Measurements from ENCODE around the gene FAM25G.
"Not testable (repeated sequence)": the region's sequence is repeated elsewhere in the genome, so short reads cannot be mapped to it uniquely, and the experiment has no call there.

Gene FAM25G

DNA sequence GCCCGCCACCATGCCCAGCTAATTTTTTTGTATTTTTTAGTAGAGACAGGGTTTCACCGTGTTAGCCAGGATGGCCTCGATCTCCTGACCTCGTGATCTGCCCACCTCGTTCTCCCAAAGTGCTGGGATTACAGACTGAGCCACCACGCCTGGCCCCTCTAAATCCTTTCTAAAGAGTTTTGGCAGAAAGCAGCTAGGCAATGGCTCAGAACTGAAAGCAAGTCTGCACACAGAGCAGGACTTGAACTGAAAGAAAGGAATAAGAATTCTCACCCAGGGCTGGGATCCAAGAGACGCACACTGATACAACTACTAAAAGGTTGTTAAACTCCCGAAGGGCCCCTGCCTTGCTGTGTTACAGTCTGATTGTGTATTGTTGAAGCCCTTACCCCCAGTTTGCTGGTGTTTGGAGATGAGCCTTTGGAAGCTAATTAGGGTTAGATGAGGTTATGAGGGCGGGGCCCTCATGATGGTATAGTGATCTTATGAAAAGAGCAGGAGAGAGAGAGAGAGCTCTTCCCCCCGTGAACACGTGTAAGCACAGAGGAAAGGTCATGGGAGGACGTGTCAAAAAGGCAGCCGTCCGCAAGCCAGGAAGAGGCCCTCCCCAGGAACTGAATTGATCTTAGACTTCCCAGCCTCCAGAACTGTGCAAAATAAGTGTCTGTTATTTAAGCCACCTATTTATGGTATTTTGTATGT, 26.1 kb downstream of the FAM25G start:
- not testable (repeated sequence) for DNase-seq (ENCODE audit: low read depth in 1 of 2, low spot score in 1 of 2)

DNA sequence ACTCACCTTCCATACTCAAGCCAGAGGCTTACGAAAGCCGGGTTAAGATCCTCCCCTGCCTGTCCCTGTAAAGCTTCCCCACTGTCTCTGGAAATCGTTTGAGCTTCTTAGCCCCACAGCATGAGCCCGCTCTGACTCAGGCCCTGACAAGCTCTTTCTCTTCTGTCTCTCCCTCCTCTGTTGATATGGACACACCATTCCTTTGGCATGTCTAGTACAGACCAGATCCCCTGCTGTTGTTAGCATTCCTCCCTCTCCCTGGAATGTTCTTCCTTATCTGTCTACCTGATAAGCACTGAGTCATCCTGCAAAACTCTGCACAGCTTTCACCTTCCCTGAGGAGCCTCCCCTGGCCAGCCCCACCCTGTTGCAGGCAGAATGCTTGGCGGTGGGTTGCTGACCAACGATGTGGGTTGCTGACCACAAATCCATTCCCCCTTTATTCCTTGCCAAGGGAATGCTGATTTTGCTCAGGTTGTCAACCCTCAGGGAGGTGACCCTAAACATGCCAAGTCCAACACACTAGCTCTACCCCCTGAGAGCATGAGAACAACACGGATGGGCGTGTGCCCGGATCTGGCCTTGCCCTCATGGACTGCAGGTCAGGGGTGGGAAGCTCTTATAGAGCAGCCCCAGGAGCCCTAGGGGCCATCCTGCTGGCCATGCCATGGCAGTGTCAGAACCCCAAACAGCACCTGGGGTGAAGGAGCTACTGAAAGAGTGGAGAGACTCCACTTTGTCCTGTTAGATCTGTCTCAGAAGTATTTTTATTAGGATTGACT, 28.7 kb downstream of the FAM25G start:
- not testable (repeated sequence) for DNase-seq (ENCODE audit: low read depth in 1 of 2, low spot score in 1 of 2)

DNA sequence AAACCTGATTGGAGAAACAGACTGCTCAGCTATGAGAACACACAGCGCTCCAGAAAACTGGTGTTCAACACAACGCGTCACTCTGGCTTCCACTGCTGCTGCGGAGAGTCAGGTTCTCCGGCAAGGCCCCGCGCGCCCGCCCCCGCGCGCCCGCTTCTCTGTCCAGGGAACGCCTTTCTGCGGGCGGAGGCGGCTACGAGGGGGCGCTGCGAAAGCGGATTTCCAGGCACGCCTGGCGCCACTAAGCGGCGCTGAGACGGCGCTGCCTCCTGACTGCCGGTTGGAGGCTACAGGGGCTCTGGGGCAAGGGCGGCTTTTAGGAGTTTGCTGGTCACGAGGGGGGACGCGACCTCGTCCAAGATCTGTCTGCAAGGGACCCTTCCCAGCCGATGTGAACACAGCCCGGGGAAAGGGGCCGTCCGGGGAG, 30.2 kb downstream of the FAM25G start:
- not testable (repeated sequence) for DNase-seq (ENCODE audit: low read depth in 1 of 2, low spot score in 1 of 2)

DNA sequence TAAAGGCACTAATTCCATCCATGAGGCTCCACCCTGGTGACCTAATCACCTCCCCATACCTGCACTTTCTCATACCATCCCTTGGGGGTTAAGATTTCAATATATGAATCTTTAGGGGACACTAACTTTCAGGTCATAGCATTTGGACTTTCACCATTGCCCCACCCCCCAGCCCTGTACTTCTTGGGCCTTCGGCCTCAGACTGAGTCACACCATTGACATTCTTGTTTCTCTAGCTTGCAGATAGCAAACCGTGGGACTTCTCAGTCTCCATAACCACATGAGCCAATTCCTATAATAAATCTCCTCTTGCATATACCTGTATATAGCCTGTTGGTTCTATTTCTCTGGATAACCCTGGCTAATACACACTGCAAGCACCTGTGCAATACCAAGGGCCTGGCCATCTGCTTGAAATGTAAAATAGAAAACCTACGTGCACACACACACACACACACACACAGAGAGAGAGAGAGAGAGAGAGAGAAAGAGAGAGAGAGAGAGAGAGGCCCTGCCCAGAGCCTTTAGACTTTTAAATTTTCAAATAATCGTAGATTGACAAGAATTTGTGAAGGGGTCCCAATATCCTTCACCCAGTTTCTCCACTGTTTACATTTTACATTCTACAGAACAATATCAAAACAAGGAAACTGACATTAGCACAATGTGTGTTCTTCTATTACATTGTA, 32.9 kb downstream of the FAM25G start:
- no peak for DNase-seq (ENCODE audit: low read depth in 1 of 2, low spot score in 1 of 2)

DNA sequence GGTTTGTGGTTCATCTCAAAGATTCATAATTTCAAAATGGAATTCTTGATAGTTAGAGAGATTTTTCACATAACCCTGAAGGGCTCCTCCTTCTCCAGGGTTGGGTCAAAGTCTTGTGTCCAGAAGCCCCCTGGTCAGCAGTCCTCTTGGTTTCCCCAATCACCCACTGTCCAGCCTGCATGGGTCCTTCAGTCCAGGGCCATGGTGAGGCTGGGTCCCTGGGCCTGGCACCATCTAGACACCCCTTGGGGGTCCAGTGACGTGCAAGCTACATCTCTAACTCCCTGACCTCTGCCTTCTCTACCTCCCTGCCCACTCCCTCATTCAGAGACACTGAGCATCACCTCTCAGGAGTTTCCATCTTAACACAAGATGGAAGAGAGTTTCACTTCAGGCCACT, 33.7 kb downstream of the FAM25G start:
- DNase-seq (ENCODE audit: low read depth in 1 of 2, low spot score in 1 of 2), result no peak

DNA sequence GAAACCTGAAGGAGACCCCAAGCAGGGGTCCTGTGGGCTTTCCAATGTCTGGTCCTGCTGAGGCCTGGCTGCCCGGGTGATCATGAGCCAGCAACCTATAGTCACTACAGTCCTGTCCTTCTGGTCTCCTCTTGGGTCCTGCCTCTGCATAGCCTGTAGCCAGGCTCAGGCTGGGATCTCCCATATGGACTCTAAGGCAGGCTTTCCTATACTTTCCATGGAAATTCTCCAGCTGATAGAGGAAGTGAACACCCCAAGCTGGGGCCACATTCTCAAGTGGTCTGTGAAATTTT, 34.0 kb downstream of the FAM25G start:
- DNase-seq (ENCODE audit: low read depth in 1 of 2, low spot score in 1 of 2), result no peak

DNA sequence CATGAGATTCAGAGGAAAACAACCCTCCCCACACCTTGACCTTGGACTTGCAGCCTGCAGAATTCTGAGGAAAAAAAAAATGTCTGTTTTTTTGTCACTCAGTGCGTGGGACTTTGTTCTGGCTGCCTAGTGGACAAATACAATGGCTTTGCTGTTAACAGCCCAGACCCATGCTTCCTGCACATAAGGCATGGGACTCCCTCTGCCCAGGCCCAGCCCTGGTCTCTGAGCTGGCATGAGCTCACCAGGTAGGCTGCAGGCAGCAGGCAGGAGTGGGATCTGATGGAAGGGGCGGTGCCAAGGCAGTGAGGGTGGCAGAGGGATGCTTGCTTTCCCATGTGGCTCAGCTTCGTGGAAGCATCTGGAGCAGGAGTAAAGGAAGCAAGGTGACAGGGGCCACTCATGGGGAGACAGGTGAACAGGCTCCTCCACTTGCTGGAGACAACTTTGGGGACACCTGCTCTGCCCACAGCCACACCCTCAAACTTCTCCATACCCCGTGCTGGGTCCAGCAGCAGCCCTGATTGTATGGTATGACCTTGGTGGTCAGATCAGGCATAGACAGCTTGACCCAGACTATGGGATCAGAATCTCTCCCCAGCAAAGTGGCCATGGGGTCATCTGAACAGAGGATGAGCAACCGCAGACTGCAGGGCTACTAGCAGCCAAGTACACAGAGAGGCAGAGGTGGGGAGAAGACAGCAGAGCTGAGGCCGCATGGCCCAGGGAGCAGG, 34.5 kb downstream of the FAM25G start:
- DNase-seq (ENCODE audit: low read depth in 1 of 2, low spot score in 1 of 2), result no peak

DNA sequence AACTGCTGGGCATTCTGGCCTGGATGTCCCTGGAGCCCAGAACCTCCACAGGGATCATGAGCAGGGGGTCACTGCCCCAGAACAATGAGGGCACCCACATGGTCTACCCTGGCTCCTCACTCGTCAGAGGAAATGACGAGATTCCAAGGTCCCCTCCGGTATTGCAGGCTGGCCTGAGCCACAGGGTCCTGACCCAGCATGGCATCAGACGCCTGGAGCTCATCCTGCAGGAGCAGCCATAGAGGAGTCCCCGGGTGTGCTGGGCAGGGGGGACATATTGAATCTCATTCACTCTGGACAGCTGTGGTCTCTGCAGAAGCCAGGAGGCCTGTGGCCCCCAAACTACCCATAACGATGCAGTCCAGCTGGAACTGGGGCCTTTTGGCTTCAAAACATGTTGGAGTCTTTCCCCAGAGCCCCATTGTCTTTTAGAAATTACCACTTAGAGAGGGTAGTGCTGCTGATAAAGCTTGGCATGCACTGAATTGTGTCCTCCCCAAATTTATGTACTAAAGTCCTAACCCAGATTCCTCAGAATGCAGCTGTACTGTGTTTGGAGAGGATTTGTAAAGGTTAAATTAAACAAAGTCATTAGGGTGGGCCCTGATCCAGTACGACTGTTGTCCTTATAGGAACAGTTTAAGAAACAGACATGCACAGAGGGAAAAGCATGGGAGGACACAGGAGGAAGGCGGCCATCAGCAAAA, 35.3 kb downstream of the FAM25G start:
- DNase-seq (ENCODE audit: low read depth in 1 of 2, low spot score in 1 of 2), result no peak

DNA sequence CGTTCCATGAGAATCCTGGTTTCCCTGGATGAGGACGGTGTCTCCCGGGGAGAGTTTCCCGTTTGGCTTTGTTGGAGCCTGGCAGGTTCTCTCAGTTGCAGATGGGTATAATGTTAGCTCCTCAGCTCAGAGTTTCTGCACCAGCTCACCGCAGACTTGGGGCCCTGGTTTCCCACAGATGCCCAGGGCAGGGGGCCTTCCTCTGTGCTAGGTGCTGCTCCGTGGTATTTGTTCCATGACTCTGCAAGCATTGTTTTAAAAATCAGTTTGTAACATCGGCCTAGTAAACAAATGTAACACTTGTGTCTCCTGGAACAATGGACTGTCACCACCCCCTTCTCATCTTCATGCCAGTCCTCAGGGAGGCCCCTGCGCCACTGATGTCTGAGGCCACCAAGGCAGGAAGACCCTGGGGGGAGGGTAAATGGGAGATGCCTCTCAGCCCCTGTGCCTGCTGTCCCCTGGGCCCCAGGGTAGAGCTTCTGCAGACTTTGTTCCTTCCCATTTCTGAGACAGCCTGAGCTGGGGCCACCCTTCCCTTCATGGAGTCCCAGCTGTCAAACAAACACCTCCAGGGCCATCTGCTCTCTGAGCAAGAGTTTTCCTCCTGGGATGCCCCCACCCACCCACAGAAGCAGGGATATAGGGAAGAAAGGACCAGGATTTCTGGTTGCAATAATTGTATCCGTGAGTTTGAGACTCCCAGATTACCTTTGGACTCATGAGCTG, 36.0 kb downstream of the FAM25G start:
- not testable (repeated sequence) for DNase-seq (ENCODE audit: low read depth in 1 of 2, low spot score in 1 of 2)

DNA sequence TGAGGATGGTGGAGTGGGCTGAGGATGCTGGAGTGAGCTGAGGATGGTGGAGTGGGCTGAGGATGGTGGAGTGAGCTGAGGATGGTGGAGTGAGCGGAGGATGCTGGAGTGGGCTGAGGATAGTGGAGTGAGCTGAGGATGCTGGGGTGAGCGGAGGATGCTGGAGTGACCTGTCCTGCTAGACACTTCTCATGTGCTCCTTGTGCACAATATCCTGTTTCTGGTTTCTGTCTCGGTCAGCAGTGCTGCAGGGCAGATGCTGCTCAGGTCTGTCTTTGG, 36.8 kb downstream of the FAM25G start:
- DNase-seq (ENCODE audit: low read depth in 1 of 2, low spot score in 1 of 2), result no peak

DNA sequence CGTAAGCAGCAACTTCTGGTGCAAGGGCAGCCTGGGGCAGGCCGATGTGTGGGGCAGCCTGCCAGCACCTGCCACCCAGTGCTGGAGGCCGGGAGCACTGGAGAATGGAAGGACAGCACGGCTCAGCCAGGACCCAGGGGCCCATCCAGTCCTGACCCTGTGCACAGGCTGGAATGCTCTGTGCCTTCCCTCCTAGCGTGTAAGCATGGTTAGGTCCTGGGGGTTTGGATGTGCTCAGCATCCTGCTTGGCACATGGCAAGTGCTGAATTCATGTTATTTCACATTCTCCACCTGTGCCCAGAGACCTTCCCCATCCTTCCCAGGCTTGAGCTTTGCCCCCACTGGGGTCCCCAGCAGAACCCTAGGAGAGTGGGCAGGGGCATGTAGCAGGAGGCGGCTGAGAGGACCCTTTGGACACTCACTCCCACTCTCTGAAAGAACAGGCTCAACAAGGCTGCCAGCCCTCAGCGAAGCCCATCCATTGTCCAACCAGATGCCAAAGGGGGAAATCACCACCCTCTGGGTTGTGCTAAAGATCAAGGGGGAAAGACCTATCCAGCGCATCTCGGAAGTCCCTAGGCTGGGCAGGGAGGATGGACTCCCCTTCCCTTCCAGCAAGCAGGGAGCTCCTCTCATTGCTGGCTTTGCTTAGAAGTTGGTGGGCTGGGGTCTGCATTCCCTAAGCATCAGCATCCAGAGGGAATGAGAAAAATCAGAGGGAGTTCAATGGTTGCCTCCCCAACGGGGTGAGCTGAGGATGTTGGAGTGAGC, 37.3 kb downstream of the FAM25G start:
- no peak for DNase-seq (ENCODE audit: low read depth in 1 of 2, low spot score in 1 of 2)

DNA sequence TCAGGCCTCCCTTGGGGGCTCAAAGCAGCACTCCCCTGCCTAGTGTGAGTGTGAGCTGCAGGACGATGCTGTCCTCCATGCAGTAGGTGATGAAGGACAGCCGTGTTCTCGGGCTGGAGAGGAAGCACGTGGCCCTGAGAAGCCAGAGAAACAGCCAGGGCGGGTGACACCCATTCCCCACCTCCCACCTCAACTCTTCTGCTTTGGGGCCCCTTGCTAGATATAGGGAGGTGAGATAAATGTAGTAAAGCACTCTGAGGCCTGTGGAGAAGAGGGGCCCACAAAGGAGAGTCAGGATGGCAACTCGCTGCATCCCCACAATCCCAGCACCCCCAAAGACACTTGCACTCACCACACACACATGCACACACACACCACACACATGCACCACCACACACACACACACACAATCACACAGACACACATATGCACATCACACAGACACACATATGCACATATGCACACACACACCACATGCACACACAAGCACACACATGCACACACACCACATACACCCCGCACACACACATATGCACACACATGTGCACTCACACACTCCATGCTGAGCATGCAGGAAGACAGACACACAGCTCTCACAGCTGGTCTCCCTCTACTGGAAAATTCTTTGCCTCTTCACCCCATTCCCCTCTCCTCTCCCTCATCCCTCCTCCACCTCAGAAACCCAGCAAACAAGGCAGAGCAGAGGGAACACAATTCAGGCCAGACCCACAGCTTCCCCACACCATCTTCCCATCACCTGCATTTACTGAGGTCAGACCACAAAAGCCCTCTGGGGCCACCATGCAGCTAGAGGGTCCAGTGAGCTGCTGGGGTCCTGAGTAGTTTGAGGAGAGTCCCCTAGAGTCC, 38.1 kb downstream of the FAM25G start:
- no peak for DNase-seq (ENCODE audit: low read depth in 1 of 2, low spot score in 1 of 2)

DNA sequence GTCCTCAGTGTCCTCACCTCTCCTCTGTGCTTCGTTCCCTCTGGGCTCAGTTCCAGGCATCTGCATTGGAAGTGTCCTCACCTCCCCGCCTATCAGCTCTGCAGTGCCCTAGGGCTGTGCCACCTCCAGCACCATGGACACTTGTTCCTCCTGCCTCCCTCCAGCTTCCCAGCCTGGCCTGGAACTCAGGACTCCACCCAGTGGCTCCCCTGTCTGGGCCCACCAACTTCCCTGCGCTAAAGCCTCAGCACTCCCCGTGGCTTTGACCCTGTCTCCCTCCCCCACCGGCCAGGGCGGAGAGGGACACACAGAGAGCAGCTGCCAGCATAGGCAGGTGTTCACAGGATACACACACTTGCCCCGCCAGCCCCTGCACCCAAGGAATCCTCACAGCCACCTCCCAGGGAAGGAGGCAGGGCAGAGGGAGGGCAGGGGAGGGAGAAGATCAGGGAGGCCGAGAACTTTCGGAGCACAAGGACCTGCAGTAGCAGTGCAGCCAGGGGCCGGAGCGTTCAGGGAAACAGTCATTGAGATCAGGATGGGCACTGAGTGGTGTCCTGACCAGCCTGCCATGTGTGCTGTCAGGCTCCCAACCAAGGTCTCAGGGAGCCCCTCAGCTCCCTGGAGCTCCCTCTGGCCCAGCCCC, 38.9 kb downstream of the FAM25G start:
- DNase-seq (ENCODE audit: low read depth in 1 of 2, low spot score in 1 of 2), result no peak

DNA sequence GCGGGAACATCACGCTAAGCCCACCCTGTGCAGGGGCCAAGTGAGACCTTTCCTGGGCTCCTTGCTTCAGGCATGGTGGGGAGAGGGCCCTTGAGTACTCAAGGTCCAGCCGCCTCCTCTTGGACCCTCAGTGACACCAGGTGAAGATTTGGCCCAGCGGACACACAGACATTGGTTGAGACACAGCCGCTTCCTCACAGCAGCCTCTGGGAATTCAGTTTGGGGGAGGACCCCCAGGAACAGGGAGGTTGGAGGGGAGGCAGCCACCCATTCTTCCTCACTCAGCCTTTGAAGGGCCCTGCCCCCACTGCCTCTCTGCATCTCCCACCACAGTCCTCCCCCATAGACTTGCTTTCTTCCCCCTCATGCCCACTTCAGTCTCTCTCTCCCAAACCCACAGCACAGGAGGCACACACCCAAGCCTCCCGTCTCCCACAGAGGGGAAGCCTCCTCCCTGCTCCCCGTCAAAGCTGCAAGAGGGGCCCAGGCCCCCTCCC, 39.5 kb downstream of the FAM25G start:
- DNase-seq (ENCODE audit: low read depth in 1 of 2, low spot score in 1 of 2), result no peak

DNA sequence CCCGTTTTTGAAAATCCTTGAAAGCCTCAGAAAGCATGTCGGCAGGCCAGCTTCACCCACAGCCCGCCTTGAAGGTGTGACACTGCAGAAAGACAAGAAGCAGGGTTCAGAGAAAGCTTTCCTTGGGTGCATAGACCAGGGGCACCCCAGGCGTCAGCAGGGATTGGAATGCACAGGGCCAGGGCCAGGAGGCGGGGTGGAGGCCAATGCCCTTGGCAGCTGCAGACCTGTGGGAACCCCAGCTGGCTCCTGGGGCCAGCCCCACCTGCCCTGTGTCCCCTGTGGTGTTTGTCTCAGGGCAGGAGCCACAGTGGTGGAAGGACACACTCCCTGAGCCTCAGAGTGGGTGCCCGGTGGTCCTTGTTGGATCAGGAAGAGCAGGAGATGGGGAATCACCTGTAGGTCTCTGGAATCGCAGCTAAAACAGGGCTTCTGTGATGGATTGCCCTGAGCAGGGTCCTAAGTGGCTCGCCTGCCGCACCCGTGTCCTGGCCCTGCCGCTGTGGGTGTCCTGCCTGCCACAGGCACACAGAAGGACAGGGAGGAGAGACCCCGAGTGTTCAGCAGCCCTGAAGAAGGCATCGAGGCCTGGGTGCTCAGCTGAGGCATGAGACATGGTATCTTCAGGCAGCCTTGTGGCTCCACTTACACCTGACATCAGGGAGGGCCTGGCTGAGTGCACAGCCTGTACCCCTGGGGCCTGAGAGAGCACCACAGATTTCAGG, 40.1 kb downstream of the FAM25G start:
- no peak for DNase-seq (ENCODE audit: low read depth in 1 of 2, low spot score in 1 of 2)

DNA sequence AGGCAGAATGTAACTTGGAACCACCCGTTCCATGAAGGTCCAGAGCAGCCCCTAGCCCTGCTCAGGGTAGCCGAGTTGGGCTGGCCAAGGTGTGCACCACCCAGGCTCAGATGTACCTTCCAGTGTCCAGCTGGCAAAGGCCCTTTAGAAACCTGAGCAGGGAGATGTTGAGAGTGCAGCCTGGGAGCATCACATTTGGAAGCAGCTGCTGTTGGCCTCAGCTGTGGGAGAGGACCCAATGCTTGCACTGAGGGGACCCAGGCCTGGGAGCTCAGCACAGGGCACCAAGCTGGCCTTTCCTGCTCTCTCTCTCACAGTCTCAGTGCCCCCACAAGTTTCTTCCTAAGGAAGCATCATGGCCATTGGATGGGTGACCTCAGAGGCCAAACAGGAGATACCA, 41.1 kb downstream of the FAM25G start:
- DNase-seq (ENCODE audit: low read depth in 1 of 2, low spot score in 1 of 2), result no peak

DNA sequence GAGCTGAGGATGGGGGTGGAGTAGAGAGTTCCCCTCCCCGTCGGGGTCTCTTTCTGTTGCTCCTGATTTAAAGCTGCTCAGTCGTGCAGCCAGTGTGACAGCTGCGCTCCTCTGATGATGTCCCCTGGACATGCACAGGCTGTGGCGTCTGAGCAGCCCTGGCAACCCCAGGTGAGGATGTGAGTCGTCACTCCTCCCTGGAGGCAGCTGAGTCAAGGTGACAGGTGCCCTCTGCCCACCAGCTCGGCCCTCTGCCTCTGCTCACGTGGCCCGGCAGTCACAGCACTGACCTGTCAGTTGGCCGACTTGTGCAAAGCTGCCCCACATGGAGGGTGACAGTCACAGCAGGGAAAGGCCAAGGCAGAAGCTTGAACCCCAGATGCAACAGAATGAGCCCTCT, 41.5 kb downstream of the FAM25G start:
- no peak for DNase-seq (ENCODE audit: low read depth in 1 of 2, low spot score in 1 of 2)

Data from activated CD4-positive, alpha-beta T cell treated with anti-CD3 and anti-CD28 coated beads, Interleukin-2, amount 50 U/mL, for 24 hours (primary cell).